Measurements from ENCODE around the gene TIMM44. TPM values are rescaled to one million over a fixed set of nuclear protein-coding genes. Genes with fewer than 3 reads are reported as not detected.

TIMM44 gene
- polyA plus RNA-seq, 1 donor (not counting 4 experiments of a cell fraction or from before 2014, with no cell fraction given) = 34.8 TPM

- Histone ChIP-seq H3K4me3 (ENCODE audit: control insufficient read depth in 2 of 3, extremely low read depth in 1 of 3, insufficient read depth in 2 of 3, low read depth in 1 of 3, low read length in 3 of 3) (no peak overlapping the region), H3K4me2 (ENCODE audit: control insufficient read depth, extremely low read depth, insufficient read depth, low read depth, low read length) (no peak overlapping the region), H3K79me2 (ENCODE audit: control insufficient read depth, insufficient read depth, low read length) (peaks cover 66% of the 10 kb centered on the region), H3K9me1 (ENCODE audit: control insufficient read depth, extremely low read depth, insufficient read depth, low read length) (peaks cover 6% of the 10 kb centered on the region), H3K9ac (ENCODE audit: control insufficient read depth, extremely low read depth, insufficient read depth, low read length) (no peak overlapping the region), H3K27me3 (ENCODE audit: control insufficient read depth, extremely low read depth, insufficient read depth, low read length) (no peaks in the 10 kb centered on the region), H3K4me1 (ENCODE audit: control insufficient read depth, extremely low read depth, insufficient read depth, low read length) (peaks cover 61% of the 10 kb centered on the region), H3K27ac (ENCODE audit: control insufficient read depth, insufficient read depth, low read length) (no peak overlapping the region), H2AFZ (ENCODE audit: control insufficient read depth, low read length) (no peak overlapping the region), H3K9me3 (ENCODE audit: control insufficient read depth, low read depth, low read length) (no peaks in the 10 kb centered on the region), H3K36me3 (ENCODE audit: control insufficient read depth in 2 of 2, extremely low read depth in 1 of 2, insufficient read depth in 2 of 2, low read length in 2 of 2) (peaks cover 27 to 48% of the 10 kb centered on the region in 2 experiments), H4K20me1 (ENCODE audit: control insufficient read depth, extremely low read depth, insufficient read depth, low read length) (peaks cover 37% of the 10 kb centered on the region)
- FAIRE-seq = no peak
- DNase-seq (ENCODE audit: low read depth, low spot score) = no peak
- dilution Hi-C loops (cut with MboI; ENCODE audit: extremely low pct_ligation_motif_present, low sequenced_read_pairs) = no loop called here
- no peak for TF ChIP-seq EZH2 (IDR thresholded peaks at IDR 0.05; ENCODE audit: low read length)
- no peak for TF ChIP-seq CTCF (optimal IDR thresholded peaks at IDR 0.05 in 1 of 3, IDR thresholded peaks at IDR 0.05 in 1 of 3, conservative IDR thresholded peaks at IDR 0.05 in 1 of 3; ENCODE audit: extremely low read depth in 1 of 3, insufficient read depth in 2 of 3, low read length in 3 of 3)
Observed at GRCh38 chr19:7985481-7985911, 42.0 kb upstream of the TIMM44 start.

GRCh38 chr19:7983995-7984837 lies 40.8 kb upstream of the TIMM44 start:
- Histone ChIP-seq H3K4me2 (ENCODE audit: control insufficient read depth, extremely low read depth, insufficient read depth, low read depth, low read length) (no peak overlapping the region), H3K9ac (ENCODE audit: control insufficient read depth, extremely low read depth, insufficient read depth, low read length) (no peak overlapping the region), H3K4me1 (ENCODE audit: control insufficient read depth, extremely low read depth, insufficient read depth, low read length) (peaks cover 56% of the 10 kb centered on the region), H3K79me2 (ENCODE audit: control insufficient read depth, insufficient read depth, low read length) (peaks cover 70% of the 10 kb centered on the region), H4K20me1 (ENCODE audit: control insufficient read depth, extremely low read depth, insufficient read depth, low read length) (peaks cover 40% of the 10 kb centered on the region), H3K27me3 (ENCODE audit: control insufficient read depth, extremely low read depth, insufficient read depth, low read length) (no peaks in the 10 kb centered on the region), H3K36me3 (ENCODE audit: control insufficient read depth in 2 of 2, extremely low read depth in 1 of 2, insufficient read depth in 2 of 2, low read length in 2 of 2) (peaks cover 32 to 43% of the 10 kb centered on the region in 2 experiments), H3K9me1 (ENCODE audit: control insufficient read depth, extremely low read depth, insufficient read depth, low read length) (peaks cover 8% of the 10 kb centered on the region), H3K4me3 (ENCODE audit: control insufficient read depth in 2 of 3, extremely low read depth in 1 of 3, insufficient read depth in 2 of 3, low read depth in 1 of 3, low read length in 3 of 3) (no peak overlapping the region), H2AFZ (ENCODE audit: control insufficient read depth, low read length) (no peak overlapping the region), H3K27ac (ENCODE audit: control insufficient read depth, insufficient read depth, low read length) (peak overlapping the region; percentile 39), H3K9me3 (ENCODE audit: control insufficient read depth, low read depth, low read length) (no peaks in the 10 kb centered on the region)
- TF ChIP-seq EZH2 (IDR thresholded peaks at IDR 0.05; ENCODE audit: low read length) (no peak), CTCF (optimal IDR thresholded peaks at IDR 0.05 in 1 of 3, IDR thresholded peaks at IDR 0.05 in 1 of 3, conservative IDR thresholded peaks at IDR 0.05 in 1 of 3; ENCODE audit: extremely low read depth in 1 of 3, insufficient read depth in 2 of 3, low read length in 3 of 3) (no peak)
- no peak for DNase-seq (ENCODE audit: low read depth, low spot score)
- dilution Hi-C loops (cut with MboI; ENCODE audit: extremely low pct_ligation_motif_present, low sequenced_read_pairs) = no loop called here
- FAIRE-seq = peak; percentile 86
